Glomerular endothelial cell (primary cell): ENCODE data around the gene C10orf62. TPM values are rescaled to one million over a fixed set of nuclear protein-coding genes. Genes with fewer than 3 reads are reported as not detected.
A peak's percentile ranks its signal among the peaks of the same experiment; 100 is the strongest.
"Not testable (repeated sequence)": the region's sequence is repeated elsewhere in the genome, so short reads cannot be mapped to it uniquely, and the experiment has no call there.

Experiments used
- DNase-seq: peaks from one replicate; pipeline ENCODE4 v3.0.0-alpha.2; 2011; ENCODE audit warnings: low read depth, low spot score; ENCODE audit errors: extremely low read depth
- total RNA-seq: library from RNA; depleted of rRNA; stranded (reverse); fragments of >200 nt; gene quantifications from 2 replicates; pipeline ENCODE4 v1.2.3, GENCODE V29; 2015

The C10orf62 gene, protein sequence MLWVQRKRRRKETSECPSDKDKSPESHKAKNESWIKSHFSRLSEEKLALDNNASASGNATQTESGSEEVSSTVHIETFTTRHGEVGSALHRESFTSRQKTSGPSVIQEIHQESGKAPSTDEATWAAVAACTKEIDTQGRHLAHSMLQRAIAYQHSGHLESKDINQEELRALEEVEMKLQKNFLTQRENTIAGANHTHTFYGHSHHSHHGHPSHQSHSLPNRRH
- not detected in 2 replicates for total RNA-seq

- no peak for DNase-seq
Observed at GRCh38 chr10:97589479-97589878, at the start of gene C10orf62. C10orf62 (plus strand) TSS chr10:97589721; CDS start chr10:97589898, 177 bp downstream.

GRCh38 chr10:97540669-97541500 is 48.6 kb upstream of the C10orf62 start:
- no peak for DNase-seq

DNA sequence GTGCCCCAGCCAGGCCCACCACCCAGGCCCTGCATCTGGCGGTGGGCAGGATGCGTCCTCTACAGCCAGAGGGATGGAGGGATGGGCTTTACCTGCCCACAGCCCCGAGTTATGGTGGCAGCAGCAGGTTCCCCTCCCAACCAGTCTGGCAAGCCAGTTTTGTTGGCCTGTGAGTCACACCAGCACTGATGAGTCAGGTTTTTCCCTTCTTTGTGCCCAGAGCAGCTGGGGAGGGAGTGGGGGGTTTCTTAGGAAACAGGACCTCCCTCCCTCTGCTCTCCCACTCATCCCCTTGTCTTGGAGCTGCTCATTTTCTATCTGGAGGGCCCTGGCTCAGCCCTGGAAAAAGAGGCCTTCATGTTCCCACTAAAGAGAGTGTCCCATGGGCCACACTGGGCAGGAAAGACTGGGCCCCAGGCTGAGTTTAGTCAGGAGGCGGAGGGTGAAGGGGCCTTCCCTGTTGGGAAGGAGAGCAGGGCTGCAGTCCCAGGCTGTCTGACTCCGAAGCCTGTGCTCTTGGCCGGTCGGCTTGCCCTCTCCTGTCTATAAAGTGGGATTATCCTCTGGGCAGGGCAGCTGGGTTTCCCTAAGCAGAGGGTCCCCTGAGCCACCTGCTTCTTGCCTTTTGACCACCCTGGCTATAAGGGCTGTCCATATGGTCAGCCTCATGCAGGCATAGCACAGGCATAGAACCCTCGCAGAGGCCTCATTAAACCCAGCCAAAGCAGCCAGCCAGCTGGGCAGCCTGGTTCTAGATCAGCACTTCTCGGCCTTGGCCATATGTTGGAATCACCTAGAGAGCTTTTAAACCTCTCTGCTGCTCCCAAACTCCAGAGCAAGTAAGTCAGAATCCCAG is 47.1 kb upstream of the C10orf62 start:
- DNase-seq: peak; percentile 84

- DNase-seq: peak; percentile 85
Observed at GRCh38 chr10:97543025-97543546, 46.4 kb upstream of the C10orf62 start.

- no peak for DNase-seq
Observed at GRCh38 chr10:97546456-97547270, 42.9 kb upstream of the C10orf62 start.

DNA sequence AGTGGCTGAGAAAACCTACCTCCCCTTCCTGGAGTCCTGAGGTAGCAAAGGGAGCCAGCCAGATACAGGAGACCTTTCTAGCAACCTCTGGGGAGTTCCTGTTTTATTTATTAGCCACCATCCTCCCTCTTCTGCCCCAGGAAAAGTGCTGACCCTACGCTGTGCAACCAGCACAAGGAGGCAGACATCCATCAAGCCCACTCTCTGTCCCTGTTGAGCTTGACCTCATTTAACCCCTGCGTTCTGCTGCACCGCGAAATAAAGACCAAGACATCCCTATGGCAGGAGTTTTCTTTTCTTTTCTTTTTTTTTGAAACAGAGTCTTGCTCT is 42.3 kb upstream of the C10orf62 start:
- DNase-seq: no peak

DNA sequence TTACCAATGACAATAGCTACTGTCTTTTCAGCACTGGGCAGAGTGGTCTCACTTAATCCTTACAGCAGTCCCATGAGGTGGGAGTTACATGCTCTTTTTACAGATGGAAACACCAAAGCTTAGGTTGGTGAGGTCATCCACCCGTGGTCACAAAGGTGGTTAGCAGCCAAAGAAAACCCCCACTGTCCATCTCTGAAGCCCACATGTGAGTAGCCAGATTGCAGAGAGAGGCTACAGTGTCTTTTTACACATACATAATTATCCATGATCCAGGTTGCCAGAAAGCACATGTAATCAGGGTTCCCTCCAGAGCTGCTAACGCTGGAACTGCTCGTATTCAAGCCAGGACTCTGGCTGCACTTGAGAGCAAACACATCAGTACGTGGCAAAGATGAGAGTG is 41.6 kb upstream of the C10orf62 start:
- no peak for DNase-seq

DNA sequence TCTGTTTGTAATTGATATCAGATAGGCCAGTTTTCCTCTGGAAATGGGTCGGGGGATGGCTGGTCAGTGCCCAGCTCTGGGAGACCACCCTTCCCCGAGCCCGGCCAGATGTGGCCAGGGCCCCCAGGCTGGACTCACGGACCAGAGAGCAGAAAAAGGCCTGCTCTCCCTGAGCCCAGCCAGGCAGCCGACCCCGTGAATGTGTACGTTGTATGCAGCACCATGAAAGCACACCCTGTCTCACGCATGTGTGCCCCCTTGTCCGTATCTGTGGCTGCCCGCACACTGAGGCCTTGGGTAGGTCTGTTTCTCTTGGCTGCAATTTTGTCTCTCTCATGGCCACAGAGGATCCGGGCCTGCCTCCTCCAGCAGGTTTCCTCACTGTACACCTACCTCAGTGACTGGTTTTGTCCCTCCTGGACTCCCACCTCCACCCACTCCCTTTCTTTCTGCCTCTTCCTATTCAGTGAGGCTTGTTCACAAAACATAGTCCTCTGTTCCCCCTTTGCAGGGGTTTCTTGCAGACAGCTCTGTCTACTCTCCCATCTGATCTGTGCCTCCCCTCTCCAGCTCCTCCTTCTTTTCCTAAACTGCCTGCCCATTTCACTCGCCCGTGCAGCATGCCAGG is 40.6 kb upstream of the C10orf62 start:
- DNase-seq: no peak

GRCh38 chr10:97549587-97550322 is 39.8 kb upstream of the C10orf62 start:
- DNase-seq: no peak

GRCh38 chr10:97550336-97551149 is 39.0 kb upstream of the C10orf62 start:
- DNase-seq: no peak

DNA sequence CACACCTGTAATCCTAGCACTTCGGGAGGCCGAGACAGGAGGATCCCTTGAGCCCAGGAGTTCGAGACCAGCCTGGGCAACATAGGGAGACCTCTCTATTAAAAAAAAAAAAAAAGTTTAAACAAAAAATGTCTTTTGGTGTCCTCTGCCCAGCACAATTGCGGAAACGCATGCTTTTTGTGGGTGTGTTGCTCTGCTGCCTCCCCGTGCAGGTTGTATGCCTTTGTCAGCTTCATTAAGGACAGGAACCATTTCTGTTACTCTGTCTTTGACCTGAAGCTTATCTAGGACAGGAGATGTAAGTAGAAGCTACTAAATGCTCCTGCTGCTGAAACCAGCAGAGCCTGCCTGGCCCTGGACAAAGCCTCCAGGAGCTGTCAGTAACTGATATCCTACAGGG is 38.2 kb upstream of the C10orf62 start:
- DNase-seq: no peak

GRCh38 chr10:97553575-97554031 is 35.9 kb upstream of the C10orf62 start:
- DNase-seq: no peak

DNA sequence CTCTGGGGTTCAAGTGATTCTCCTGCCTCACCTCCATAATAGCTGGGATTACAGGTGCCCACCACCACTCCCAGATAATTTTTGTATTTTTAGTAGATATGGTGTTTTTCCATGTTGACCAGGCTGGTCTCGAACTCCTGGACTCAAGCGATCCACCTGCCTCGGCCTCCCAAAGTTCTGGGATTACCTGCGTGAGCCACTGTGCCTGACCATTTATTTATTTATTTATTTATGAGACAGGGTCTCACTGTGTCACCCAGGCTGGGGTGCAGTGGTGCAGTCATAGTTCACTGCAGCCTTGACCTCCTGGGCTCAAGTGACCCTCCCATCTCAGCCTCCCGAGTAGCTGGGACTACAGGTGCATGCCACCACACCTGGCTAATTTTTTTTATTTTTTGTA is 35.2 kb upstream of the C10orf62 start:
- not testable (repeated sequence) for DNase-seq

- DNase-seq: not testable (repeated sequence)
Observed at GRCh38 chr10:97555541-97555940, 34.0 kb upstream of the C10orf62 start.

DNA sequence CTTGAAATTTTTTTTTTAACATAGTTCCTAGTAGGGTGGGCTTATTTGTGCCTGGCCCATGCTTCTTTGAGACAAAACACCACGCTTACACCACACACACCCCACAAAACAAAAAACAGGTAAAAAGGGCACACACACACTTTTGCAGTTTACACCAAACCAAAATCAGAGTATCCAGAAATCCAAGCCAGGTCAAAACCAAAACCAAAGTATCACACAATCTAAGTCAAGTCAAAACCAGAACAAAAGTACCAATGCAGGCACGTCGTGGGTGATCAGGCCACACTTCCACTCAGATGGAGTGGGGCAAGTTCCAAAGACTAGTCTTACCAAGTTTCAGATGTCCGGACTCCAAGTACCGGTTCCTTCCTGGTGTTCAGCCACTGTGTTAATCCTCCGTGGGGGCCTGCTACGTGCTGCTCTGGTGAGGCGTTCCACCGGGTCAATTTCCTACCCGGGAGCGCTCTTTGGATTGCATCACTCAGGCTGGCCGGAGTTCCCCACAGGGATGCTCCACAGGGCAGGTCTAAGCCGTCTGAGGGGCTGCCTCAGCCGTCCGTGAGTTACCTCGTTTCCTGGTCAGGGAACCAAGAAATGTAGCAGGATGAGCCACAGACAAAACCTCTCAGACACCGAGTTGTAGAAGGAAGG is 28.7 kb upstream of the C10orf62 start:
- not testable (repeated sequence) for DNase-seq

GRCh38 chr10:97561386-97562077 is 28.0 kb upstream of the C10orf62 start:
- DNase-seq: not testable (repeated sequence)

GRCh38 chr10:97562329-97562728 is 27.2 kb upstream of the C10orf62 start:
- not testable (repeated sequence) for DNase-seq
